TTC549 (cell line): ENCODE data around the gene ARHGEF9.
"Not testable (repeated sequence)": the region's sequence is repeated elsewhere in the genome, so short reads cannot be mapped to it uniquely, and the experiment has no call there.

Experiments used
- FAIRE-seq: peaks from 2 replicates; lab custom pipeline; 2012; peaks lifted over from hg19 to GRCh38; lab: Jason Lieb, UNC

The ARHGEF9 gene

GRCh38 chrX:63784902-63785707 lies at the start of gene ARHGEF9:
TSS of gene ARHGEF9 (minus strand) at chrX:63785214. CDS start at chrX:63785145, 69 bp downstream.
- FAIRE-seq = no peak

- not testable (repeated sequence) for FAIRE-seq
Measured at GRCh38 chrX:63825446-63825845, 40.4 kb upstream of the ARHGEF9 start.

- no peak for FAIRE-seq
Measured at GRCh38 chrX:63818156-63818555, 33.1 kb upstream of the ARHGEF9 start.

GRCh38 chrX:63817696-63818095 lies 32.7 kb upstream of the ARHGEF9 start:
- no peak for FAIRE-seq

GRCh38 chrX:63812823-63813222 lies 27.8 kb upstream of the ARHGEF9 start:
- no peak for FAIRE-seq

GRCh38 chrX:63810746-63811145 lies 25.7 kb upstream of the ARHGEF9 start:
- FAIRE-seq = no peak

GRCh38 chrX:63809173-63809572 lies 24.2 kb upstream of the ARHGEF9 start:
- FAIRE-seq = no peak

GRCh38 chrX:63795406-63795805 lies 10.4 kb upstream of the ARHGEF9 start:
- not testable (repeated sequence) for FAIRE-seq

GRCh38 chrX:63785708-63786040 lies 660 bp upstream of the ARHGEF9 start:
- no peak for FAIRE-seq

GRCh38 chrX:63784346-63784901 lies 590 bp downstream of the ARHGEF9 start:
- no peak for FAIRE-seq

- no peak for FAIRE-seq
Measured at GRCh38 chrX:63782515-63782914, 2.5 kb downstream of the ARHGEF9 start.

- FAIRE-seq = no peak
Measured at GRCh38 chrX:63768760-63769159, 16.3 kb downstream of the ARHGEF9 start.

- FAIRE-seq = no peak
Measured at GRCh38 chrX:63765712-63766111, 19.3 kb downstream of the ARHGEF9 start.

- FAIRE-seq = no peak
Measured at GRCh38 chrX:63764946-63765345, 20.1 kb downstream of the ARHGEF9 start.

- no peak for FAIRE-seq
Measured at GRCh38 chrX:63761639-63762038, 23.4 kb downstream of the ARHGEF9 start.

- no peak for FAIRE-seq
Measured at GRCh38 chrX:63758011-63758410, 27.0 kb downstream of the ARHGEF9 start.

- FAIRE-seq = no peak
Measured at GRCh38 chrX:63755892-63756291, 29.1 kb downstream of the ARHGEF9 start.

- peak; percentile 72 for FAIRE-seq
Measured at GRCh38 chrX:63754860-63755579, 30.0 kb downstream of the ARHGEF9 start.

GRCh38 chrX:63754136-63754859 lies 30.7 kb downstream of the ARHGEF9 start:
- FAIRE-seq = no peak

- FAIRE-seq = no peak
Measured at GRCh38 chrX:63751481-63751880, 33.5 kb downstream of the ARHGEF9 start.

GRCh38 chrX:63750811-63751210 lies 34.2 kb downstream of the ARHGEF9 start:
- FAIRE-seq = no peak

GRCh38 chrX:63747331-63747730 lies 37.7 kb downstream of the ARHGEF9 start:
- no peak for FAIRE-seq

GRCh38 chrX:63746715-63747114 lies 38.3 kb downstream of the ARHGEF9 start:
- FAIRE-seq = no peak
